ENCODE measurements around the gene CXXC5.

GRCh38 chr5:139641116-139642080 lies 6.8 kb upstream of the CXXC5 start:
- no peak for TF ChIP-seq CTCF (IDR thresholded peaks at IDR 0.05)
- no peak for TF ChIP-seq EZH2 (IDR thresholded peaks at IDR 0.05)
